K562 (cell line): ENCODE data around the gene TMEM214. TPM values are rescaled to one million over a fixed set of nuclear protein-coding genes. Genes with fewer than 3 reads are reported as not detected.
A peak's percentile ranks its signal among the peaks of the same experiment; 100 is the strongest.

Source experiments
- ARID3A ChIP-seq: IDR thresholded peaks from 2 replicates; pipeline ENCODE4 v1.6.1; 2012; ENCODE audit warnings: low read depth, low read length, improper control_type of control experiment, borderline replicate concordance
- ERF ChIP-seq: fragments of 450-650 bp; formaldehyde crosslinking; IDR thresholded peaks from 2 replicates; pipeline ENCODE4 v1.4.0; 2020; ENCODE audit warnings: mild to moderate bottlenecking, mixed read lengths
- HDAC8 ChIP-seq: fragments of 450-650 bp; IDR thresholded peaks from 2 replicates; pipeline ENCODE4 v1.6.1; 2016; ENCODE audit warnings: mild to moderate bottlenecking, missing genetic modification characterization, moderate library complexity, missing compliant biosample characterization
- JUND ChIP-seq, 2 experiments: IDR thresholded peaks; 2 replicates in 1 of 2; 3 replicates in 1 of 2; pipeline ENCODE4 v1.6.1; 2011; ENCODE audit warnings: borderline replicate concordance in 2 of 2, low read depth in 2 of 2, low read length in 2 of 2, improper control_type of control experiment in 1 of 2, missing biosample characterization in 1 of 2, missing genetic modification characterization in 1 of 2, missing genetic modification reagents in 1 of 2
- KDM1A ChIP-seq, 2 experiments: fragments of 450-650 bp; IDR thresholded peaks; 2 replicates each; pipeline ENCODE4 v1.6.1; 2016; ENCODE audit warnings: mild to moderate bottlenecking in 2 of 2
- MBD2 ChIP-seq: sonication (generic); IDR thresholded peaks from 2 replicates; pipeline ENCODE4 v1.6.1; 2016; ENCODE audit warnings: low read depth, borderline replicate concordance
- MYBL2 ChIP-seq, 2 experiments: fragments of 450-650 bp in 1 of 2; sonication (generic) in 1 of 2; formaldehyde crosslinking in 1 of 2; IDR thresholded peaks; 2 replicates each; pipeline versions ENCODE4 v1.6.1 to v1.8.1; 2017 to 2022; ENCODE audit warnings: borderline replicate concordance in 1 of 2, inconsistent platforms in 1 of 2, low read depth in 1 of 2, mild to moderate bottlenecking in 1 of 2, missing genetic modification reagents in 1 of 2, moderate library complexity in 1 of 2
- NCOA6 ChIP-seq: fragments of 450-650 bp; IDR thresholded peaks from 2 replicates; pipeline ENCODE4 v1.6.1; 2017; ENCODE audit warnings: mild to moderate bottlenecking
- NCOR1 ChIP-seq: fragments of 450-650 bp; IDR thresholded peaks from 2 replicates; pipeline ENCODE4 v1.6.1; 2016; ENCODE audit warnings: mild to moderate bottlenecking, moderate library complexity
- PHF20 ChIP-seq: fragments of 450-650 bp; IDR thresholded peaks from 2 replicates; pipeline ENCODE4 v1.6.1; 2018; ENCODE audit not compliant: partially characterized antibody
- PREB ChIP-seq: sonication (generic); formaldehyde crosslinking; IDR thresholded peaks from 2 replicates; pipeline ENCODE4 v1.8.1; 2023; ENCODE audit warnings: mild to moderate bottlenecking, missing genetic modification reagents
- RB1 ChIP-seq: fragments of 450-650 bp; IDR thresholded peaks from 2 replicates; pipeline ENCODE4 v1.6.1; 2017; ENCODE audit warnings: low read depth, mild to moderate bottlenecking
- SAP30 ChIP-seq: fragments of 200-600 bp; sonication (generic); IDR thresholded peaks from 2 replicates; pipeline ENCODE4 v1.6.1; 2012; ENCODE audit warnings: borderline replicate concordance, low read depth, mild to moderate bottlenecking, moderate library complexity, low read length, control low read depth, inconsistent platforms; ENCODE audit not compliant: insufficient read depth, poor library complexity, severe bottlenecking
- SIN3A ChIP-seq, 2 experiments: fragments of 150-350 bp in 1 of 2; IDR thresholded peaks; 2 replicates each; pipeline ENCODE4 v1.6.1; 2011 to 2016; ENCODE audit warnings: borderline replicate concordance in 2 of 2, low read depth in 2 of 2, low read length in 2 of 2, mild to moderate bottlenecking in 2 of 2, moderate library complexity in 2 of 2; ENCODE audit not compliant: control insufficient read depth in 1 of 2
- SIX5 ChIP-seq, 2 experiments: IDR thresholded peaks; 2 replicates each; pipeline ENCODE4 v1.6.1; 2011; ENCODE audit warnings: low read length in 2 of 2, borderline replicate concordance in 1 of 2, low read depth in 1 of 2, mild to moderate bottlenecking in 1 of 2, moderate library complexity in 1 of 2; ENCODE audit not compliant: insufficient read depth in 1 of 2
- SMAD4 ChIP-seq: fragments of 250-450 bp; sonication (Bioruptor Pico); conservative IDR thresholded peaks from 2 replicates; pipeline ENCODE4 v1.8.0; 2021; ENCODE audit warnings: inconsistent platforms, mild to moderate bottlenecking, moderate library complexity
- SP1 ChIP-seq: sonication (generic); formaldehyde crosslinking; IDR thresholded peaks from 2 replicates; pipeline ENCODE4 v1.8.1; 2022; ENCODE audit warnings: mild to moderate bottlenecking, missing genetic modification reagents
- SRSF3 ChIP-seq: fragments of 200-400 bp; formaldehyde crosslinking; IDR thresholded peaks from 2 replicates; pipeline ENCODE4 v1.6.1; 2016; ENCODE audit warnings: mild to moderate bottlenecking, low read length, moderate library complexity; ENCODE audit not compliant: insufficient read depth
- ZBTB49 ChIP-seq: sonication (generic); formaldehyde crosslinking; IDR thresholded peaks from 2 replicates; pipeline ENCODE4 v1.8.0; 2022; ENCODE audit warnings: missing genetic modification reagents, mild to moderate bottlenecking, borderline replicate concordance
- ZEB2 ChIP-seq: fragments of 450-650 bp; IDR thresholded peaks from 2 replicates; pipeline ENCODE4 v1.6.1; 2016
- ZFP1 ChIP-seq: fragments of 450-650 bp; formaldehyde crosslinking; IDR thresholded peaks from 2 replicates; pipeline ENCODE4 v1.4.0; 2020; ENCODE audit warnings: mild to moderate bottlenecking, mixed read lengths
- ZNF507 ChIP-seq: conservative IDR thresholded peaks from 2 replicates; pipeline ENCODE4 v1.6.1; 2017; ENCODE audit warnings: missing genetic modification characterization, missing compliant biosample characterization
- polyA plus RNA-seq, 8 experiments: library from polyadenylated mRNA; depleted of rRNA in 4 of 8; stranded (reverse) in 5 of 8; unstranded in 3 of 8; fragments of >200 nt; fragmentation: Nextera tagmentation in 2 of 8; fragmentation: Illumina TruSeq in 1 of 8; extraction: Ambion mirVana in 2 of 8; extraction: Trizol in 1 of 8; gene quantifications; 2 replicates each; pipeline versions ENCODE4 v1.2.1 to v1.2.3, GENCODE V29; 2011 to 2014; ENCODE audit warnings: inconsistent platforms in 1 of 8, missing spikeins in 1 of 8
- total RNA-seq, 7 experiments: library from RNA; depleted of rRNA in 6 of 7; stranded (reverse); fragments of >200 nt in 6 of 7; fragmentation: Illumina TruSeq in 2 of 7; extraction: Trizol in 2 of 7; gene quantifications; 2 replicates each; pipeline versions ENCODE4 v1.2.1 to v1.2.3, GENCODE V29; 2011 to 2021; ENCODE audit warnings: low replicate concordance in 1 of 7

Gene TMEM214
- total and polyA plus RNA-seq, 9 of the 15 experiments (the other 6 are each of a cell fraction or from before 2014, with no cell fraction given): 11.4 to 81.4 (median 44.1) TPM

DNA sequence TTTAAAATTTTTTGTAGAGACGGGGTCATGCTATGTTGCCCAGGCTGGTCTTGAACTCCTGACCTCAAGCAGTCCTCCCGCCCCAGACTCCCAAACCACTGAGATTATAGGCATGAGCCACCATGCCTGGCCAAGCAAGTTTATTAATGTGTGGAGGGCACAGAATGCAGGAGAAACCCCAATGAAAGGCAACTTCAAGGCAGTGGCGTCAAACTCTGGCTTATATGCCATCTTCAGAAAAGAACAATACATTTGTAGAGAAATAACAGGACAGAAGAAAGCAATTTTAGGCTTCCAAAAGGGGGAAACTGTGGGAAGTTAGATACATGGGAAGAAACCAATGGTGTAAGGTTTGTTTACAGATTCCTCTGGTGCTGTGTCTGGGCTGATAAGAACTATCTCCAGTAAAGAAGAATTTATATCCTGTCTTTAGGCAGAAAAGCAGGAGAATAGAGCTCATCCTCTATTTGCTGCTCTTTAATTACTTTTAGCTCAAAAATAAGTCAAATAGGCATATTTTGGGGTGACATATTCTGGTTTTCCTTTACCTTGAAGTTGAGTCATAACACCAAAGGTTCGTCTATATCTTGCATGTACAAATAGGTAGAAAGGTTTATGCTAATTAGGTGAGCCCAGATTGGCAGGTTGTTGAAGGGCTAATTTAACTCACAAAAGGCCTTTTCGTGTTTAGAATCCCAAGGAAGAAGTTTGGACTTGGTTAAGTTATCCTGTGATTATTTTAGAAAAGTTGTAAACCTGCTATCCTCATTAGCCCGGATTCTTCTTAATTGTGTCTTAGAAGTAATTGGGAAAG, 26.0 kb upstream of the TMEM214 start (continued):
- TF ChIP-seq SAP30 (no peak), RB1 (no peak), KDM1A (IDR thresholded peaks at IDR 0.05) (peak; percentile 81 to 84), PHF20 (no peak), ZFP1 (CRISPR knock-in tag) (no peak; the same call in 1 of the 2 replicates), PREB (no peak), SP1 (CRISPR knock-in tag) (no peak), SRSF3 (no peak), ZEB2 (no peak), NCOA6 (no peak), MYBL2 (IDR thresholded peaks at IDR 0.05; ENCODE audit: low read depth) (no peak), MYBL2 (CRISPR knock-in tag; IDR thresholded peaks at IDR 0.05; ENCODE audit: borderline replicate concordance) (no peak), ZNF507 (tag) (no peak), MBD2 (no peak), SIX5 (IDR thresholded peaks at IDR 0.05; ENCODE audit: borderline replicate concordance in 1 of 2, insufficient read depth in 1 of 2, low read depth in 1 of 2, low read length in 2 of 2) (no peak), SMAD4 (peak; percentile 88), ARID3A (0 out of 2 replicates have a peak, but pooled peaks have one; percentile 82), ZBTB49 (CRISPR knock-in tag) (no peak), ERF (no peak), HDAC8 (tag) (no peak), JUND (IDR thresholded peaks at IDR 0.05; ENCODE audit: borderline replicate concordance, low read depth, low read length) (peak; percentile 36; the same call in 1 of the 2 replicates), JUND (tag; IDR thresholded peaks at IDR 0.05; ENCODE audit: borderline replicate concordance, low read depth, low read length) (peak; percentile 35; the same call in 1 of the 3 replicates), SIN3A (IDR thresholded peaks at IDR 0.05; ENCODE audit: borderline replicate concordance in 2 of 2, control insufficient read depth in 1 of 2, low read depth in 2 of 2, low read length in 2 of 2) (no peak), NCOR1 (peak; percentile 83)
